Ovary (tissue), 3 donors: ENCODE data around the gene CPPED1.

Experiments
- CTCF ChIP-seq, 3 donors: fragments of 450-650 bp in 2 of 3; fragments of 200-600 bp in 1 of 3; IDR thresholded peaks; one replicate each; pipeline versions ENCODE4 v1.5.1 to v1.8.0; 2016 to 2022; ENCODE audit warnings: antibody characterized with exemption in 3 of 3, mild to moderate bottlenecking in 1 of 3
- POLR2A ChIP-seq: fragments of 450-650 bp; IDR thresholded peaks from one replicate; pipeline ENCODE4 v1.6.1; 2017; ENCODE audit warnings: antibody characterized with exemption, mild to moderate bottlenecking, moderate library complexity
- donor health status: DM: no; HTN: no; CAD: no.

- TF ChIP-seq CTCF (IDR thresholded peaks at IDR 0.05) = no peak
- no peak for TF ChIP-seq POLR2A
Measured at GRCh38 chr16:12791340-12791739, 12.3 kb downstream of the CPPED1 start.
